ENCODE data around the gene FAM184A. TPM values are rescaled to one million over a fixed set of nuclear protein-coding genes. Genes with fewer than 3 reads are reported as not detected.
"Not testable (repeated sequence)": the region's sequence is repeated elsewhere in the genome, so short reads cannot be mapped to it uniquely, and the experiment has no call there.

Gene FAM184A
- total and polyA plus RNA-seq, 2 of the 13 experiments (the other 11 are each of a cell fraction or from before 2014, with no cell fraction given): 7.0 to 18.0 TPM

DNA sequence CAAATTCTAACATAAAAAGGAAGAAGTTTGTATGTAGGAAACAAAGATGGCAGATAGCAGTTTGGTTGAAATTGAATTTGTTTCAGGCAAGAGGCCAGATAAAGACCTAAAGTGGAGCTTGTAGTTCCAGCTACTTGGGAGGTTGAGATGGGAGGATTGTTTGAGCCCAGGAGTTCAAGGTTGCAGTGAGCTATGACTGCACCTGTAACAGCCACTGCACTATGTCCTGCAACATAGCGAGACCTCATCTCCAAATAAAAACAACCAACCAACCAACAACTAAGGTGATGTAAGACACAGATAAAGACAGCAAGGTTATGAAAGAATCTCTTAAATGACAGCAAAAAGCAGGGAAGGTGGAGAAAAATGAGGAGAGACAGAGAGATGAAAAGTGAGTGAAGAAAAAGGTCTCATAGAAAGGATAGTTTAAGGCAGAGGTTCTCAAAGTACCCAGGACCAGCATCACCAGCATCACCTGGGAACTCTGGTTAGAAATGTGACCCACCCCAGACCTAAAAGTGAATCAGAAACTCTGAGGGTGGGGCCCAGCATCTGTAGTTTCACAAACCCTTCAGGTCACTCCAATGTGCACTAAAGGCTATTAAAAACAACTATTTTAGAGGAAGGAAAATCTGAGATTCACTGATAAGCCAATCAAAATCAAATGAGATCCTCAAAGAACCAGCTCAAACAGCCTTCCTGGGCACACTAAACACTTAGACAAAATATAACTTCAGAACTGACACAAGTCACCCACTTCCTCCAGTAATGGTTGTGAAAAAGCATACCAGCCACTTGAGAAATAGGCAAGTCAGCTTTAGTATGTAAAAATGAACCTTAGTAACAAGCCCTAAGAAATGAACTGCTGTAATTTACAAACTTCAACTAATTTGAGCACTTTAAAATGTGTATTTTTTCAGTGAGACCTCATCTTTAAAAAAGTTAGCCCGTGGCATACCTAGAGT is 57.6 kb downstream of the FAM184A start (continued):
- TF ChIP-seq, protein P1, sequence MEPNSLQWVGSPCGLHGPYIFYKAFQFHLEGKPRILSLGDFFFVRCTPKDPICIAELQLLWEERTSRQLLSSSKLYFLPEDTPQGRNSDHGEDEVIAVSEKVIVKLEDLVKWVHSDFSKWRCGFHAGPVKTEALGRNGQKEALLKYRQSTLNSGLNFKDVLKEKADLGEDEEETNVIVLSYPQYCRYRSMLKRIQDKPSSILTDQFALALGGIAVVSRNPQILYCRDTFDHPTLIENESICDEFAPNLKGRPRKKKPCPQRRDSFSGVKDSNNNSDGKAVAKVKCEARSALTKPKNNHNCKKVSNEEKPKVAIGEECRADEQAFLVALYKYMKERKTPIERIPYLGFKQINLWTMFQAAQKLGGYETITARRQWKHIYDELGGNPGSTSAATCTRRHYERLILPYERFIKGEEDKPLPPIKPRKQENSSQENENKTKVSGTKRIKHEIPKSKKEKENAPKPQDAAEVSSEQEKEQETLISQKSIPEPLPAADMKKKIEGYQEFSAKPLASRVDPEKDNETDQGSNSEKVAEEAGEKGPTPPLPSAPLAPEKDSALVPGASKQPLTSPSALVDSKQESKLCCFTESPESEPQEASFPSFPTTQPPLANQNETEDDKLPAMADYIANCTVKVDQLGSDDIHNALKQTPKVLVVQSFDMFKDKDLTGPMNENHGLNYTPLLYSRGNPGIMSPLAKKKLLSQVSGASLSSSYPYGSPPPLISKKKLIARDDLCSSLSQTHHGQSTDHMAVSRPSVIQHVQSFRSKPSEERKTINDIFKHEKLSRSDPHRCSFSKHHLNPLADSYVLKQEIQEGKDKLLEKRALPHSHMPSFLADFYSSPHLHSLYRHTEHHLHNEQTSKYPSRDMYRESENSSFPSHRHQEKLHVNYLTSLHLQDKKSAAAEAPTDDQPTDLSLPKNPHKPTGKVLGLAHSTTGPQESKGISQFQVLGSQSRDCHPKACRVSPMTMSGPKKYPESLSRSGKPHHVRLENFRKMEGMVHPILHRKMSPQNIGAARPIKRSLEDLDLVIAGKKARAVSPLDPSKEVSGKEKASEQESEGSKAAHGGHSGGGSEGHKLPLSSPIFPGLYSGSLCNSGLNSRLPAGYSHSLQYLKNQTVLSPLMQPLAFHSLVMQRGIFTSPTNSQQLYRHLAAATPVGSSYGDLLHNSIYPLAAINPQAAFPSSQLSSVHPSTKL (CRISPR knock-in tag; IDR thresholded peaks at IDR 0.05): peak; percentile 36; the same call in 1 of the 2 replicates
- no peak for TF ChIP-seq CCAR2 (optimal IDR thresholded peaks at IDR 0.05; ENCODE audit: low read depth, low read length)
- peak; percentile 52 for TF ChIP-seq HNF4A (CRISPR knock-in tag; IDR thresholded peaks at IDR 0.05)
- TF ChIP-seq GATAD2A (CRISPR knock-in tag; IDR thresholded peaks at IDR 0.05): no peak
- TF ChIP-seq KMT2A (CRISPR knock-in tag; IDR thresholded peaks at IDR 0.05): no peak
- TF ChIP-seq BCL6 (CRISPR knock-in tag; IDR thresholded peaks at IDR 0.05): no peak
- no peak for TF ChIP-seq AGO1 (IDR thresholded peaks at IDR 0.05; ENCODE audit: low read depth, low read length, poor library complexity, severe bottlenecking)
- TF ChIP-seq ZMYM4 (CRISPR knock-in tag; IDR thresholded peaks at IDR 0.05): peak; percentile 43

DNA sequence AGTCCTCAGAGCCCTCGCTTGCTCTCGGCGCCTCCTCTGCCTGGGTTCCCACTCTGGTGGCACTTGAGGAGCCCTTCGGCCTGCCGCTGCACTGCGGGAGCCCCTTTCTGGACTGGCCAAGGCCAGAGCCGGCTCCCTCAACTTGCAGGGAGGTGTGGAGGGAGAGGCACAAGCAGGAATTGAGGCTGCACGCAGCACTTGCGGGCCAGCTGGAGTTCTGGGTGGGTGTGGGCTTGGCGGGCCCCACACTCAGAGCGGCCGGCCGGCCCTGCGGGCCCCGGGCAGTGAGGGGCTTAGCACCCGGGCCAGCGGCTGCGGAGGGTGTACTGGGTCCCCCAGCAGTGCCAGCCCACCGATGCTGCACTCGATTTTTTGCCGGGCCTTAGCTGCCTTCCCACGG is 63.3 kb downstream of the FAM184A start:
- H2AFZ ChIP-seq (ENCODE audit: low read length); H3K79me2 ChIP-seq (ENCODE audit: insufficient read depth, low read length); FAIRE-seq; BruUV-seq (replicated peaks); in situ Hi-C loops (cut with HindIII; ENCODE audit: extremely low pct_ligation_motif_present, low pct_unique_long_range_greater_than_20kb); H3K27ac ChIP-seq (ENCODE audit: extremely low read length, insufficient read depth, low read length); H3K4me2 ChIP-seq (ENCODE audit: low read depth, low read length); H3K9ac ChIP-seq (ENCODE audit: insufficient read depth, low read depth, low read length); H3K36me3 ChIP-seq (replicated peaks in 1 of 2; ENCODE audit: control insufficient read depth in 1 of 2, insufficient read depth in 2 of 2, low read length in 2 of 2); DNase-seq (ENCODE audit: low spot score); intact Hi-C loops (cut with micrococcal nuclease; ENCODE audit: unreplicated experiment); H3K4me3 ChIP-seq (replicated peaks in 1 of 3; ENCODE audit: insufficient read depth in 1 of 3, low read depth in 2 of 3, low read length in 3 of 3); ATAC-seq; CTCF ChIA-PET (ENCODE audit: low intra/inter-chr PET ratio, low total read pairs); H3K9me3 ChIP-seq (ENCODE audit: low read length); POLR2A ChIA-PET; H4K20me1 ChIP-seq (ENCODE audit: insufficient read depth, low read length); H3K4me1 ChIP-seq (ENCODE audit: insufficient read depth, low read length); H3K27me3 ChIP-seq (ENCODE audit: control insufficient read depth in 1 of 2, insufficient read depth in 2 of 2, low read length in 2 of 2): not testable (repeated sequence)
- WGBS (ENCODE audit: low lambda C conversion rate): 95% methylated on average over 16 of the region's 22 CpGs
